ENCODE measurements around the gene DCBLD1.

DCBLD1 gene

DNA sequence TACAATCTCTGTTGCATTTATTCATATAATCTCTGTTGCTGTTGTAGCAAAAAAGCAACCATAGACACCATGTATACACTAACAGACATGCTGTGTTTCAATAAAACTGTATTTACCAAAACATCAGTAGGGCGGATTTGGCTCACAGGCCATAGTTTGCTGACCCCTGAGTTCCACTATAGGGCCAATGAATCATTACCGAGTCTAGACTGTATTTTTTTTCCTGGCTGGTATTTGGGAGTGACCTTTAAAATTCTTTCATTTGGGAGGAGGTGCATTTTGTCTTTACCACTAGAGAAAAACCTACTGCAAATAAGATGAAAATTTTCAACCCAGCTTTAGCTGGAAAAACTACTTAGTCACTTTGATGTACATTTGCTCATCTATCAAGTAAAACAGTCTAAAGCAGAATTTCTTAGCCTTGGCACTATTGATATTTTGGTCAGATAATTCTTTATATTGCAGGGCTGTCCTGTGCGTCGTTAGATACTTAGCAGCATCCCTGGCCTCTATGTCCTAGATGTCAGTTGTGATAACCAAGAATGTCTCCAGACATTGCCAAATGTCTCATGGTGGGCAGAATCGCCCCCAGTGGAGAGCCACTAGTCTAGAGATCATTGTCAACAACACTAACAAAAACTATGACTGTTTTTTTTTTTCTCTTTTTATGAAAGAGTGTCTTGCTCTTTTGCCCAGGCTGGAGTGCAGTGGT lies 39.5 kb downstream of the DCBLD1 start:
- Histone ChIP-seq H3K27me3 (ENCODE audit: insufficient read depth, low read length) (no peaks in the 10 kb centered on the region), H3K4me3 (ENCODE audit: low read depth, low read length) (no peak overlapping the region), H2AFZ (ENCODE audit: low read length, unreplicated experiment) (no peak overlapping the region), H3K4me1 (ENCODE audit: control insufficient read depth, insufficient read depth, low read length, unreplicated experiment) (peaks cover 10% of the 10 kb centered on the region), H3K27ac (ENCODE audit: low read depth, low read length) (no peak overlapping the region), H3K79me2 (ENCODE audit: control insufficient read depth, insufficient read depth, low read length, unreplicated experiment) (peaks cover 14% of the 10 kb centered on the region), H3K36me3 (ENCODE audit: insufficient read depth, low read length) (peaks cover 3% of the 10 kb centered on the region)

DNA sequence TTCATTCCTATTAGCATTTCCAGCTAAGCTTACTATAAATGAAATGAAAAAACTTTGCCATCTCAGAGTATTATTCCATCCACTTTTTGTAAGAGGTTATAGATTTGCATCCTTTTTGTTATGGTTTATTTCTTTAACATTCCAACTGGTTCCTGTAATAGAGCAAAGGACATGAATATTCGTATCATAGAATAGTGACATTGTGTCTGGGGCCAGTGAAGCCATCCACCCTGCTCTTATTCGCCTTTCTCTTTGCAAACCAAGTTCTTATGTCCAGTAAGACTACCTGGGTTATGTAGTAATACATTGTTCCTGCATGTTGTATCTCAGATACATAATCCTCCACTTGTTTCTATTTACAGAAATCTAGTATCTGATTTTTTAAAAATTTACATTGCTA lies 43.1 kb downstream of the DCBLD1 start:
- Histone ChIP-seq H3K4me1 (ENCODE audit: control insufficient read depth, insufficient read depth, low read length, unreplicated experiment) (peaks cover 18% of the 10 kb centered on the region), H3K79me2 (ENCODE audit: control insufficient read depth, insufficient read depth, low read length, unreplicated experiment) (peaks cover 7% of the 10 kb centered on the region), H3K27ac (ENCODE audit: low read depth, low read length) (no peak overlapping the region), H3K4me3 (ENCODE audit: low read depth, low read length) (no peak overlapping the region), H2AFZ (ENCODE audit: low read length, unreplicated experiment) (no peak overlapping the region), H3K36me3 (ENCODE audit: insufficient read depth, low read length) (peaks cover 3% of the 10 kb centered on the region), H3K27me3 (ENCODE audit: insufficient read depth, low read length) (no peaks in the 10 kb centered on the region)

DNA sequence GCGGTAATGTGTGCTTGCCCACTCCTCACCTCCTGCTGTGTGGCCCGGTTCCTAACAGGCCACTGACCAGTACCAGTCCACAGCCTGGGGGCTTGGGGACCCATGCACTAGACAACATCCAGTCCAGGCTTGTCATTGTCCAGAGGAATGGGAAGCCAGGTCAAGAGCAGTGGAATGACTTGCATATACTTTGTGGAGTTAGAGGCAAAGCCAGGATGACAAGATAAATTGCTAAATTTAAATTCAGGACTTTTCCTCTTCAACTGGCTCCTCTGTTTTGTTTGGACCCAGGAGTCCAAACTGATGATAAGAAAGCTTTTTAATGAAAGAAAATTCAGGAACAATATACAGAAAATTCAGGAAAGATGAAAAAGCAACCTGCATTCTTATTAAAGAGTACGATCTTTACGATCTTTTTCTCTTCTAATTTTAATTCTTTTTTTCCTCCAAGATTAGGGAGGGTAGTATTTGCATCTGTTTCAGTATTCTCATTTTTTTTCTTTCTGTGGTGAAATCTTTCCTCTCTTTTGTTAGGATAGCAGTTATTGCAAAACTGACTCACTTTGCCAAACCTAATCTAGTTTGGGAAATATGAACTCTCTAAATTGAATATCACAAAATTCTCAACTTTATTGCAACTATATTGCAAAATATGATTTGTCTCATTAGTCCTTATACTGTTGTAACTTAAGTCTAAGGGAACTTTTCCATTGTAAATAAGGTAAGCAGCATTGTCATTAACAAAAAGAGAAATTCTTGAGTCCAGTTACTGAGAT lies 48.2 kb downstream of the DCBLD1 start:
- H3K27ac ChIP-seq (ENCODE audit: low read depth, low read length), result peak overlapping the region; percentile 51
- H3K4me3 ChIP-seq (ENCODE audit: low read depth, low read length), result peak overlapping the region; percentile 25; the same call in 1 of the 2 replicates
- peaks cover 22% of the 10 kb centered on the region for H3K4me1 ChIP-seq (ENCODE audit: control insufficient read depth, insufficient read depth, low read length, unreplicated experiment)
- H3K27me3 ChIP-seq (ENCODE audit: insufficient read depth, low read length), result no peaks in the 10 kb centered on the region
- peaks cover 4% of the 10 kb centered on the region for H3K79me2 ChIP-seq (ENCODE audit: control insufficient read depth, insufficient read depth, low read length, unreplicated experiment)
- peak overlapping the region; percentile 35 for H2AFZ ChIP-seq (ENCODE audit: low read length, unreplicated experiment)
- peaks cover 5% of the 10 kb centered on the region; the same call in 1 of the 2 replicates for H3K36me3 ChIP-seq (ENCODE audit: insufficient read depth, low read length)

DNA sequence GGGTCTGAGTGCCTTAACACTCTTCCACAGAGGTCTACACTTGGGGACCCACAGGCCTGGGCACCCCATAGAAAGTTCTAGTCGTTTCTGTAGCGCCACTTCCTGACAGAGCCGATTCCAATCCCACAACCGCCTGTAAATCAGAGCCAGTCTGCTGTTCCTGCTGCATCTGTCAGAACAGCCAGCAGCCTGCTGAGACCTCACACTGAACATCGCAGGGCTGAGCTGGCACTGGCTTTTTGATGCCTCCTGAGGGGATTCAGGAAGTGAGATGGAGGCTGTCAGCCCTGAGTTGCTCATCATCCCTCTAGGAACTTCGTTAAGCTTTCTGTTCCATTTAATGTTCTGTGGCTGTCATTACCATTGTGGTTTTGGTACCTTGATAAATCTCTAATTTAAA lies 48.9 kb downstream of the DCBLD1 start:
- H3K27ac ChIP-seq (ENCODE audit: low read depth, low read length), result peak overlapping the region; percentile 51
- H2AFZ ChIP-seq (ENCODE audit: low read length, unreplicated experiment), result peak overlapping the region; percentile 35
- peaks cover 4% of the 10 kb centered on the region for H3K79me2 ChIP-seq (ENCODE audit: control insufficient read depth, insufficient read depth, low read length, unreplicated experiment)
- no peaks in the 10 kb centered on the region for H3K27me3 ChIP-seq (ENCODE audit: insufficient read depth, low read length)
- peak overlapping the region; percentile 25 for H3K4me3 ChIP-seq (ENCODE audit: low read depth, low read length)
- H3K4me1 ChIP-seq (ENCODE audit: control insufficient read depth, insufficient read depth, low read length, unreplicated experiment), result peaks cover 22% of the 10 kb centered on the region
- peaks cover 5% of the 10 kb centered on the region; the same call in 1 of the 2 replicates for H3K36me3 ChIP-seq (ENCODE audit: insufficient read depth, low read length)

DNA sequence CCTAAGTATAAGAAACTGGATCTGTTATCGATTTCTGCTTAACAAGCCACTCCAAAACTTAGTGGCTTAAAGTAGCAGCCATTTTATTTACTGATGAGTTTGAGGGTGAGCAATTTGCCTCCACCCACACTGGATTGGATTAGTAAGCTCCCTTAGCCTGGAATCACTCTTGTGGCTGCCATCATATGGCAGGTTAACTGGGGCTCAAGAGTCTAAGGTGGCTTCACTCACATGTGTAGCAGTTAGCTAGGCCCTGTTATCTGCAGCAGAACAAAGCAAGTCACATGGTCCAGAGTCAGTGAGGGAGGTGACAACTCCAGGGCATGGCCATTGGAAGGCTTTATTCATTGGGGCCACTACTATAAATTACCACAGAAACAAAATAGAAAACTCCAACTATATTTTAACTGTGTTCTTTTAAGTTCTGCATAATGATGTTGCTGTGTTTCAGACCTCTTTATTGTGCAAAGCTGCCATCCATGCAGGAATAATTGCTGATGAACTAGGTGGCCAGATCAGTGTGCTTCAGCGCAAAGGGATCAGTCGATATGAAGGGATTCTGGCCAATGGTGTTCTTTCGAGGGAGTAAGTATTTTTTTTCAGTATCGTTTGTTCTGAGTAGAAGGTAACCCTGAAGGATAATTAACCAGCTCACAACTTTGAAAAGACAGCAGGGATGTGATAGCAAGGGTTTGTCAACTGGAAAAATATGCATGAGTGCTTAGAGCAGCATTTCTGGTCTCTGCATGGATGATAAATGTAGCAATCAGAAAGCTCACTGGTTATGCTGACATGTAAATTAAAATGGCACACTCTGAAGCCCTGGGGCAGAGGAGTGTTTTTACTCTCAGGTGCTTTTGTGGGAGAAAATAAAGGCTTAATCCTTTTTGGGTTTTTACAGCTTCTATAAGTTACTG lies 49.6 kb downstream of the DCBLD1 start:
- H3K4me1 ChIP-seq (ENCODE audit: control insufficient read depth, insufficient read depth, low read length, unreplicated experiment), result peaks cover 22% of the 10 kb centered on the region
- H3K4me3 ChIP-seq (ENCODE audit: low read depth, low read length), result 0 out of 2 replicates have a peak overlapping the region, but pooled peaks have one; percentile 25
- no peaks in the 10 kb centered on the region for H3K27me3 ChIP-seq (ENCODE audit: insufficient read depth, low read length)
- H2AFZ ChIP-seq (ENCODE audit: low read length, unreplicated experiment), result peak overlapping the region; percentile 27
- peak overlapping the region; percentile 51 for H3K27ac ChIP-seq (ENCODE audit: low read depth, low read length)
- peaks cover 11% of the 10 kb centered on the region; the same call in 1 of the 2 replicates for H3K36me3 ChIP-seq (ENCODE audit: insufficient read depth, low read length)
- H3K79me2 ChIP-seq (ENCODE audit: control insufficient read depth, insufficient read depth, low read length, unreplicated experiment), result no peaks in the 10 kb centered on the region

DNA sequence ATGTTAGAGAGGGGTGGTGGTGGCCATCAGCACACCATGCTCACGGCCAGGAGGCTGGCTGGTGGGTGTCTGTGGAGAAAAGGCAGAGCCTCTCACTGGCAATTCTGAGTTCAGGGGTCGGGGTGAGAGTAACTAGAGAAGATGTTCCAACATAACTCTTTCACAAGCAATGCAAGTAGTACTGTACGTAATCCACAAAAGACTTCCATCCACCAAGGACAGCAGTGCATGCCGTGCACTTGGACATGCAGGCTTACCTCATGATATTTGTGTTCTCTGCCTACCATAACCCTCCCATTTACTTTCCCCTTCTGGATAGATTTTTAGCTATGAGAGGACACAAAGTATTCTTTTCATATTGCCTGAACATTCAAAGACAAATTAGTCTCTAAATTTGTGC lies 51.3 kb downstream of the DCBLD1 start:
- no peaks in the 10 kb centered on the region for H3K79me2 ChIP-seq (ENCODE audit: control insufficient read depth, insufficient read depth, low read length, unreplicated experiment)
- no peak overlapping the region for H2AFZ ChIP-seq (ENCODE audit: low read length, unreplicated experiment)
- no peak overlapping the region for H3K4me3 ChIP-seq (ENCODE audit: low read depth, low read length)
- no peaks in the 10 kb centered on the region for H3K27me3 ChIP-seq (ENCODE audit: insufficient read depth, low read length)
- peaks cover 22% of the 10 kb centered on the region for H3K4me1 ChIP-seq (ENCODE audit: control insufficient read depth, insufficient read depth, low read length, unreplicated experiment)
- H3K36me3 ChIP-seq (ENCODE audit: insufficient read depth, low read length), result peaks cover 21% of the 10 kb centered on the region; the same call in 1 of the 2 replicates
- no peak overlapping the region for H3K27ac ChIP-seq (ENCODE audit: low read depth, low read length)

DNA sequence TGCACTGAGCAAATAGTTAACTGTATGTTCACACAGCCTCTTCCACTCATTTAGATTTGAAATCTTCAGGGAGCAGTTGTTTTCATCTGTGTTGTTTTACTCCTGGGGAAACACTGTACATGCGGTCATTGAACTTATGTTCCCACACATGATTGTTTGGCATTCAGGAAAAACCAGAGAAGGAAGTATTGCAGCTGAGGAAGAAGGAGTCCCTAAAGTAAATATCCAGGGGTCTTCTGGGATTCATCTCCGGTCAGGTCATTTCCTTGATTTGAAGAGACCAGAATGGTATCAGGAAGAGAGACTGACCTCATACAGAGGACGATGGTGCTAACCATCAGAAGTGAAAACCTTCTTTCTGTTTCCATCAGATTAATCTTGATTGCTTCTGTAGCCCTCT lies 52.5 kb downstream of the DCBLD1 start:
- no peak overlapping the region for H2AFZ ChIP-seq (ENCODE audit: low read length, unreplicated experiment)
- no peak overlapping the region for H3K27ac ChIP-seq (ENCODE audit: low read depth, low read length)
- no peak overlapping the region for H3K4me3 ChIP-seq (ENCODE audit: low read depth, low read length)
- peaks cover 27% of the 10 kb centered on the region for H3K36me3 ChIP-seq (ENCODE audit: insufficient read depth, low read length)
- H3K27me3 ChIP-seq (ENCODE audit: insufficient read depth, low read length), result no peaks in the 10 kb centered on the region
- H3K79me2 ChIP-seq (ENCODE audit: control insufficient read depth, insufficient read depth, low read length, unreplicated experiment), result no peaks in the 10 kb centered on the region
- peaks cover 19% of the 10 kb centered on the region for H3K4me1 ChIP-seq (ENCODE audit: control insufficient read depth, insufficient read depth, low read length, unreplicated experiment)

DNA sequence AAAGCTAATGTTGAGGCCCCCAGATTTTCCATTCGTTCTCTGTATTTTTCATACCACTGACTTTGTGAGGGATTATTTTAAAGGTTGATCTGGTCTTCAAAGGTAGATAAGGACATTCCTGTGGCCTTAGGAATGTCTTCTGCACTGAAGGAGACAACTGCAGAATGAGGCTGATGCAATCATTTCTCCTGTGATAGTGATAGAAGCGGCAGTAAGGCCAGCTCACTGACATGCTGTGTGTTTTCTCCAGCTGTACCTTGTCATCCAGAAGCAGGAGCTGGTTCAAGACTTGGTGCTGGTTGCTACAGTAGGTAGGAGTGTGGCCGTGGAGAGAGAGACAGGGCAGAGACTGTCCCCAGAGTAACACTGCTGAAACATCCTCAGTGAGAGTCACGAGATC lies 53.8 kb downstream of the DCBLD1 start:
- Histone ChIP-seq H3K27ac (ENCODE audit: low read depth, low read length) (no peak overlapping the region), H3K4me3 (ENCODE audit: low read depth, low read length) (no peak overlapping the region), H3K27me3 (ENCODE audit: insufficient read depth, low read length) (no peaks in the 10 kb centered on the region), H3K36me3 (ENCODE audit: insufficient read depth, low read length) (peaks cover 41% of the 10 kb centered on the region), H2AFZ (ENCODE audit: low read length, unreplicated experiment) (no peak overlapping the region), H3K79me2 (ENCODE audit: control insufficient read depth, insufficient read depth, low read length, unreplicated experiment) (no peaks in the 10 kb centered on the region), H3K4me1 (ENCODE audit: control insufficient read depth, insufficient read depth, low read length, unreplicated experiment) (peaks cover 12% of the 10 kb centered on the region)

DNA sequence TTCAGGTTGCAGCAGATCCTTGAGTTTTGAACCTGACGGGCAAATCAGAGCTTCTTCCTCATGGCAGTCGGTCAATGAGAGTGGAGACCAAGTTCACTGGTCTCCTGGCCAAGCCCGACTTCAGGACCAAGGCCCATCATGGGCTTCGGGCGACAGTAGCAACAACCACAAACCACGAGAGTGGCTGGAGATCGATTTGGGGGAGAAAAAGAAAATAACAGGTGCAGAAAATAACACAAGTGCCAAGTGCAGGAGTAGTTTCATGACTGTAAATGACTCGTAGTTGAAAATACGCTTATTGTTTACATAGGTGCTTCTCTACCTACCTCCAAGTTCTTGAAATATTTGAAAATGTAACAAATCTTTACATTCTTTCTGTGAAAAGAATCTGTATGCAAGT lies 56.1 kb downstream of the DCBLD1 start:
- H3K27me3 ChIP-seq (ENCODE audit: insufficient read depth, low read length), result no peaks in the 10 kb centered on the region
- peaks cover 6% of the 10 kb centered on the region for H3K4me1 ChIP-seq (ENCODE audit: control insufficient read depth, insufficient read depth, low read length, unreplicated experiment)
- no peak overlapping the region for H3K27ac ChIP-seq (ENCODE audit: low read depth, low read length)
- H3K36me3 ChIP-seq (ENCODE audit: insufficient read depth, low read length), result peaks cover 37% of the 10 kb centered on the region
- no peaks in the 10 kb centered on the region for H3K79me2 ChIP-seq (ENCODE audit: control insufficient read depth, insufficient read depth, low read length, unreplicated experiment)
- H2AFZ ChIP-seq (ENCODE audit: low read length, unreplicated experiment), result no peak overlapping the region
- no peak overlapping the region for H3K4me3 ChIP-seq (ENCODE audit: low read depth, low read length)

DNA sequence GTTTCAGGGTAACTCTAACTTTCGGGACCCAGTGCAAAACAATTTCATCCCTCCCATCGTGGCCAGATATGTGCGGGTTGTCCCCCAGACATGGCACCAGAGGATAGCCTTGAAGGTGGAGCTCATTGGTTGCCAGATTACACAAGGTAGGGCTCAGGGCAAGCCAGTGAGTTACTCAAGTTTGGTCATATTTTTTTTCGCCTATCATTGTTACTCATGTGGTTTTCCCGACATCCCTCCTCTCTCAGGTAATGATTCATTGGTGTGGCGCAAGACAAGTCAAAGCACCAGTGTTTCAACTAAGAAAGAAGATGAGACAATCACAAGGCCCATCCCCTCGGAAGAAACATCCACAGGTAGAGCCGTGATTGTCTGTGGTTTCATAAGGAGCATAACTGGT lies 58.2 kb downstream of the DCBLD1 start:
- Histone ChIP-seq H3K27ac (ENCODE audit: low read depth, low read length) (no peak overlapping the region), H3K27me3 (ENCODE audit: insufficient read depth, low read length) (no peaks in the 10 kb centered on the region), H3K36me3 (ENCODE audit: insufficient read depth, low read length) (peaks cover 37% of the 10 kb centered on the region), H3K4me3 (ENCODE audit: low read depth, low read length) (no peak overlapping the region), H3K79me2 (ENCODE audit: control insufficient read depth, insufficient read depth, low read length, unreplicated experiment) (no peaks in the 10 kb centered on the region), H3K4me1 (ENCODE audit: control insufficient read depth, insufficient read depth, low read length, unreplicated experiment) (peaks cover 6% of the 10 kb centered on the region), H2AFZ (ENCODE audit: low read length, unreplicated experiment) (no peak overlapping the region)
